GM19438 (cell line): ENCODE data around the gene PIBF1.
"Not testable (repeated sequence)": the region's sequence is repeated elsewhere in the genome, so short reads cannot be mapped to it uniquely, and the experiment has no call there.

Source experiments
- ATAC-seq: cut with Tn5 transposase; IDR thresholded peaks from one replicate; pipeline ENCODE4 v1.9.1; 2021; ENCODE audit warnings: low read depth; ENCODE audit not compliant: unreplicated experiment

The PIBF1 gene

GRCh38 chr13:72901546-72901945 is 119.6 kb downstream of the PIBF1 start:
- not testable (repeated sequence) for ATAC-seq

GRCh38 chr13:72908416-72908815 is 126.5 kb downstream of the PIBF1 start:
- ATAC-seq: no peak

GRCh38 chr13:72911981-72912380 is 130.0 kb downstream of the PIBF1 start:
- ATAC-seq: no peak

DNA sequence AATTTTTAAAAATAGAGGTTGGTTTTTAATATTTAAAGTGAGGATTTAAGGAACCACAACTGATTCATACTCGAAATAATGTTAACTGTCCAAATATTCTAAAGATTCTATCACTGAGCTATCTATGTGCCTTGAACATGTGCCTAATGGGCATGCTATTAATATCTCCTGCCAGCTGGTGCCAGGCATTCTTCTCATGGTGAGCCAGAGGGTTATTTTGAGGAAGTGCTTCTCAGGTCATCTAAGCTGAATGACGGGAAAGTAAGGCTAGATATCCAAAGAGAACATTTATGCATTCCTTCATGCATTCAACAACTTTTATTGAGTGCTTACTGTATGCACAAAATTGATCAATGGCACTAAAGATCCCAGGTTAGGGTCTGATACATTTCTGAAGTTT is 138.2 kb downstream of the PIBF1 start:
- ATAC-seq: no peak

DNA sequence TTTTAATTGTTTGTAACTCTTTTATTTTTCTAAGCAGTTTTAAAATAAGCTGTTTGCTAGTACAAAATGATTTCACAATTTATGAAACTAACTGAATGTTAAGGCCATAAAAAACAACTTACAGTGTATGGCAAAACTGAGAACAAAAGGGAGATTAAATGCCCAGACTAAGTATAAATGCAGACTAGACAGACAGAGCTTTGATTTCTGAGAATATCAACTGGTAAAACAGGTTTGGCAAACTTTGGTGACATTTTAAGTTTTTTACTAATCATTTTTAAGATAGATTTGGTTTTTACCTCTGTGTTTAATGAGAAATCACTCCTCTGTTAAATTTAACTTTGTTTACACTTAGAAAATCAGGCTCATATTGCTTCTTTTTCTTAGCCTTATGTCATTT is 149.4 kb downstream of the PIBF1 start:
- ATAC-seq: no peak

- ATAC-seq: no peak
Observed at GRCh38 chr13:72932250-72932649, 150.3 kb downstream of the PIBF1 start.

- not testable (repeated sequence) for ATAC-seq
Observed at GRCh38 chr13:72946267-72946666, 164.3 kb downstream of the PIBF1 start.

DNA sequence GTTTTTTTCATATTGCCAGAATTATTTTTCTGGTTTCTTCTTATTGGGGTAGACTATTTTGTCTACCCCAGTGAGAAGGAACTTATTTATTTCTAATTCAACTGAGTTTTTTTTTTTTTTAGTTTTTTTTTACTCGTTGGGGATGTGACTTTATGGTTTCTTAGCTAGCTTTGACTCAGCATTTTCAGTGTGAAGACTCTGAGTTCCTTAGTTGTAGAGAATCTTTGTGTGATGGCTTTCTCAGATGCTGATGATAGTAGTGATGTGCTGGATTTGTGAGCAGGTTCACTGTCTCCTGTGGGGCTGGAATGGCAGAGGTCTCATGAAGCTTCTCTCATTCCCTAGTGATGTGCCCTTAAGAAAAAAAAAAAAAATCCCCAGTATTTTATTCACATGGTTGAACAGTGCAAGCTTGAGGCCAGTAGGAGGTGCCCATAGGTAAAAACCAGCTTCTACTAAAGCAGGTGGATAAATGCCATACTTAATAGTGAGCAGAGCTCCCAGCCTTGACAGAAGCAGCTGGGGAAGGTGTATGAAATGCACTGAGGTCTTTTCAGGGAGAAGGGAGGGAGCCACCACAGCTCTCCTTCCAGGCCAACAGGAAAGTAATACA is 170.7 kb downstream of the PIBF1 start:
- no peak for ATAC-seq

- no peak for ATAC-seq
Observed at GRCh38 chr13:72953391-72953965, 171.5 kb downstream of the PIBF1 start.

DNA sequence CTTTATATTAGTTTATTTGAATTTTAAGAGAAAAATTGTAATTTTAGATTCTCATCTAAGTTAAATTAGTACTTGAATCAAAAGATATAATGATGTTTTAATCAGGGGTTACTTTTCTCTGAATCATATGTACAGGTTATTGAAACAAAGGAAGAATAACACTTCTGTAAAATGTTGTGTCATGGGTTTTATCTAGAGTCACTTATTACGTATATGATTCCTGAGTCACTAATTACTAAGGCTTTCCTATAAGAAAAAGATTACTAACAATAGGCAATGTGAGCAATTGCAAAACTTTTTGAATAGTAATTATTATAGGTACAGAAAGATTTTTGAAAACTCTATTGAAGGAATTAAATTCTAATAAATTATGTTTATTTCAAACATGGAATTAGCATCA is 177.7 kb downstream of the PIBF1 start:
- ATAC-seq: no peak

DNA sequence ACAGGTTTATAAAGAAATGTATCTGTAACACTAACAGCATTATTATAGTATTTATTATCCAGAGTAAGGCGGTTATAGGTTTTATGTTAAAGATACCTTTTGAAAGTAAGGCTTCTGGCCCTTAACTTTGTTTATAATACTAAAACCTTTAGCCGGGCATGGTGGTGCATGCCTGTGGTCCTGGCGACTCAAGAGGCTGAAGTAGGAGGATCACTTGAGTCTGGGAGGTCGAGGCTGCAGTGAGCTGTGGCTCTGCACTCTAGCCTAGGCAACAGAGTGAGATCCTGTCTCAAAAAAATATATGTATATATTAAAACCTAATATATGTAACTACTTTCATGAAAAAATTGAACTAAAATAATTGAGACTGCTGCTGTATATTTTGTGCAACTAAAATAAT is 178.2 kb downstream of the PIBF1 start:
- no peak for ATAC-seq

DNA sequence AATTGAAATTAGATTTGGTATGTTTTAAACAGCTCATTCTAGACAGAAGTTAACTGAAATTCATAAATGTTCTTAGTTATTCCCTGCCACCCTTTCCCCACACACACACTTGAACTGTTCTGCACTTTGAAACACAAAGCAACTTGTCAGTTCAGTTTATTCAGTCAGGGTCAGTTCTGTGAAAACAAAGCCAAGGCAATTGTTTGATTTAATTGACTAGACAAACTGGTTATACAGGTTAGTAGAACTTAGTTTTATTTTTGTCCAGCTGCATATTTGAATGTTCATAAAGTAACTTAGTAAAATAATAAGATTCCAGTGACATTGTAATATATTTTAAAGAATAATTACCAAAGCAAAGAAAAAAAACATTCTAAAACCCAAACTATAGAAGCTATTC is 178.6 kb downstream of the PIBF1 start:
- no peak for ATAC-seq

DNA sequence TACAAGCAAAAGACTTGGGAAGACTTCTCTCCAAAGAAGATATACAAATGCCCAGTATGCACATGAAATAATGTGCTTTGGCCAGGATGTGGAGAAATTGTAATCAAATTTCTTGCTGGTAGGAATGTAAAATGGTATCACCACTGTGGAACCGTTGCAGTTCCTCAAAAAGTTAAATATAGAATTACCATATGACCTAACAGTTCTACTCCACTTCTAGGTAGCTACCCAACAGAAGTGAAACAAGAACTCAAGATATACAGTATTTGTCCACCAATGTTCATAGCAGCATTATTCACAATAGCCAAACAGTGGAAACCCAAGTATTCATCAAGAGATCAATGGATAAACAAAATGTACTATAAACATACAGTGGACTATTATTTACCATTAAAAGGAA is 181.8 kb downstream of the PIBF1 start:
- no peak for ATAC-seq

DNA sequence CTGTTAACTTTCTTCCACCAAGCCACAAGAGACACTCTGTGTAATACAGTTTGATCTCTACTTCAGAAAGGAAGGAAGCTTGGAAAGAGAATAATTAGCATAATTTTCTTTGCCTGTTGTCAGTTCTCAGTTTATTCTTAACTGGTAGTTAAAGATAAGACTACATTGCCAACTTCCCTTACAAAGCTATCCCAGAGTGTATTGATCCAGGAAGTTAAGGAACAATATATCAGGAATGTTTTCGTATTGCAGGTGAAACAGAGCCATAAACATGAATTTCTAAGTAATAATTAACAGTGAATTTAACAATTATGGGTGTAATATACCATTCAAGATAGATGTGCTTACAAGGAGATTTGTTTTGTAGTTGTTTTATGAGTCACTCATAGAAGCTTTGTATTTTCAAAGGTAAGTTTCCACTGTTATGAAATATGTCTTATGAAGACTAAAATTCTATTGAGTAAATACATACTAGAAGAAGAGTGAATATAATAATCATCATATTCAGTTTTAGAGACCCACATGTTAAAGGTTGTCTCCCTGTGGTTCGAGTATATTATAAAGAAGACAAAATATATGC is 188.5 kb downstream of the PIBF1 start:
- ATAC-seq: no peak

DNA sequence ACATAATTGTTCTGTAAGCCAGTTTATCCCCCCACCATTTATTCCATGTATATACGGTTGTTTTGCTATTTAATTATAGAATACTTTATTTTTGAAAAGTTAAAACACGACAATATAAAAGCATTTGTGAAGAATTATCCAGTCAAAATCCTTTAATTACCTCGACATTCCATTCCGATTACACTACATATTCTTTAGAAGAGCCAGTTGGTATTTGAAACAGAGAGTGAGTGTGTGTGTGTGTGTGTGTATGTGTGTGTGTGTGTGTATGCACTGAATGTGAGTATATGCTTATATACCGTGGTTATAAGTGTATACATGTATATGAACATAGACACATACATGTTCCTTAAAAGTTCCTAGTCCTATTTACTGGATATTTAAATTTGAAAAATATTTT is 189.0 kb downstream of the PIBF1 start:
- ATAC-seq: no peak

GRCh38 chr13:72973234-72973633 is 191.3 kb downstream of the PIBF1 start:
- ATAC-seq: no peak

DNA sequence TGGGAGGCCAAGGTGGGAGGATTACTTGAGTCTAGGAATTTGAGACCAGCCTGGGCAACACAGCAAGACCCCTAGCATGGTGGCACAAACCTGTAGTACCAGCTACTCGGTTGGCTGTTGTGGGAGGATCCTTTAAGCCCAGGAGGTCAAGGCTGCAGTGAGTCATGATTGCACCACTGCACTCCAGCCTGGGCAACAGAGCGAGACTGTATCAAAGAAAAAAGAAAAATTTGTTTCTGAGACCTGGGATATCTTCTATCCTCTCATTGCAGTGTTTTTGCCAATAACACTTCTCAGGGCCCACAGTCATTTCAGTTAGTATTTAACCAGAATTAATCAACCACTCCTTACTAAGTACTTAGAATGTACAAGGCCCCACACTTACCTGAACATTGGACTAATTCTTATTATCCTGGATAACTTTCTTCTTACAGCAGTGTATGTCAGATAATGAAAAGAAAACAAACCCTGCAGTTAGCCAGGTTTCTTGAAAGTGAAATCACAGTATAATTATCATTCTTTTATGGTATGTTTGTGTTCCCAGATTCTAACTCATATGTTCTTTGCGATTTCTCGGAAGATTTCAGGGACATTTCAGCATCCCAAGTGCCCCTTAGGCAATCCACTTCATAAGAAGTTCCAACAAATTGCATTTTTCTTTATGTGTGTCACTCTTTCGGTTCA is 201.3 kb downstream of the PIBF1 start:
- ATAC-seq: no peak

GRCh38 chr13:72985610-72986009 is 203.7 kb downstream of the PIBF1 start:
- no peak for ATAC-seq

DNA sequence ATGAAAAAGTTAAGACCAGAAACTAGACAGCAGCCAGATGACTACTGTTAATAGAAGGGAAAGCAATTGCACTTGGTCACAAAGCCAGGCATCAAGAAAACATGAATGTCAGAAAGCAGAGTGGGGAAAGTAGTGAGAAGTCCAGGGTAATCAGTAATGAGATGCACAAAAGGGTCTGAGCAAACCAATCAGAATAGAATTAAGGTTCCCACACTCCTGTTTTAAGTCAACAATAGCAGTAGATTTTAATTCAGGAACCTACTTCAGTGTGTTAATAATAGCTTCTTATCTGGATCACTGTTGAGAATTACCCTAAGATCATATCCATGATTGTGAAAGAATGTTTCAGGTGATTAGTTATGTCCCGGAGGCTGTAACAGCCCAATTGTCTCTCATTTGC is 204.3 kb downstream of the PIBF1 start:
- ATAC-seq: no peak

- no peak for ATAC-seq
Observed at GRCh38 chr13:72990953-72991352, 209.0 kb downstream of the PIBF1 start.

- no peak for ATAC-seq
Observed at GRCh38 chr13:72998012-72998411, 216.1 kb downstream of the PIBF1 start.
